Fibroblast of skin of right biceps (primary cell): ENCODE measurements around the gene ZBTB20.
A peak's percentile ranks its signal among the peaks of the same experiment; 100 is the strongest.

Experiments
- DNase-seq: peaks from one replicate; pipeline ENCODE4 v3.0.0-alpha.2; 2013

The ZBTB20 gene

GRCh38 chr3:115018694-115019093 is 128.4 kb downstream of the ZBTB20 start:
- DNase-seq: no peak

DNA sequence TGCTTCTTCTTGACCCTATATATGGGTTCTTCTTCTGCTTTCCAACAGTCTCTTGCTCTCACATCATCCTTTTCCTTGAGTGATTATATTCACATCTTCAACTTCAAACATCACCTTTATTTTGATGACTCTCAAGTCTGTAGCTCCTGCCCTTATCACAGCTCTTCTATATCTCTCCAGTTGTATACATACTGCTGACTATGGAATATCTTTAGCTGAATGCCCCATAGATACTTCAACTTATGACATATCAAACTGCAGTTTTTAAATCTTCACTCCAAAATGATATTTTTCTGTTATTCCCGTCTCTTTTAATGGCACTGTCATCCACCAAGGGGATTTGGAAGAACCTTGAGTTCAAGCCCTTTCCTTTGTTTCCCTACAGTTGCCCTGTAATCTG is 139.1 kb downstream of the ZBTB20 start:
- DNase-seq: no peak

- no peak for DNase-seq
Observed at GRCh38 chr3:115004201-115005140, 142.6 kb downstream of the ZBTB20 start.

GRCh38 chr3:114998971-114999579 is 148.0 kb downstream of the ZBTB20 start:
- DNase-seq: no peak

DNA sequence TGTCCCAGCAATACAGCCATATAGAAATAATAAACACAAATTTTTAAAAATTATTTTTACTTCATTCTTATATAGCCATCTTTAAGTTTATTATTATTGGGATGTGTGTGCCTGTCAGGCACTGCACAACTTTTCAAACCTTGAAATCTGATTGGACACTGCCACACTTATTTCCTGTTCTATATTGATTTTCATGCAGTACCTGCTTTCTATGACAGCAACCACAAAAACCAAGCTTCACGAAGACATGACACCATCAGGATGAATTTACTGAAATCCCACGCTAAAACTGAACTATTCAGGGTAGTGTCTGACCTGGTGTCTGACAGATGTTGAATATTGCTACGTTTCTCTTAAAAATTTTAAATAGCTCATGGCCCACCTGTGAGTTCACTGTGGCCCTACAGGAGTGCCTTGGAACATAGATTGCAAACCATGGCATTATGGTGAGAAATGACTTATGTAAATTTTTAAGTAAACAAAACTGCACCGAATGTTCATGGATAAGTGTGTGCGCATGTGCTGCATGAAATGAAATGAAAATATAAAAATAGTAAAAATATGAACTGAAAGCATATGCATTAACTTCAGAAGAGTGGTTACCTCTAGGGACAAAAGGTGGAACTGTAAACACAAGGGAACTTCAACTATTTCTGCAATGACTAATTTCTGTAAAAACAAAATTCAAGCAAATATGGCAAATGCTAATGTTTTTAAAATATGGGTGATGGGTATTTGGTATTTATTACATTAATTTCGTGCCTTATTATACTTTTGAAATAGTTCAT is 152.3 kb downstream of the ZBTB20 start:
- DNase-seq: no peak

DNA sequence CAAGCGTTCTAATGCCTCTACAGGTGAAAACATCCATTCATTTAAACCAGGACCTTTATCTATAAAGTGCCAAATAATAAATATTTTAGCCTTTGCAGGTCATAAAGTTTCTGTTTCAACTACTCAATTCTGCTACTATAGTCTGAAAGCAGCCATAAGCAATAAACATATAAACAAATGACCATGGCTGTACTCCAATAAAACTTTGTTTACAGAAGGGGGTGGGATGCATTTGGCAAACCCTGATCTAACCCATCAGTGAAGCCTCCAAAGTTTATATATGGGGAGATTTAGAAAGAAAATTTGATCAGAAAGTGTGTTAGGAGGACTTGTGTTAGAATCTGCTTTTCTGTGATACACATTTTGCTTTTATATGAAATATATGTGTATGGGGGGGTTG is 161.3 kb downstream of the ZBTB20 start:
- DNase-seq: no peak

- no peak for DNase-seq
Observed at GRCh38 chr3:114983248-114983647, 163.8 kb downstream of the ZBTB20 start.

- no peak for DNase-seq
Observed at GRCh38 chr3:114974387-114974786, 172.7 kb downstream of the ZBTB20 start.

DNA sequence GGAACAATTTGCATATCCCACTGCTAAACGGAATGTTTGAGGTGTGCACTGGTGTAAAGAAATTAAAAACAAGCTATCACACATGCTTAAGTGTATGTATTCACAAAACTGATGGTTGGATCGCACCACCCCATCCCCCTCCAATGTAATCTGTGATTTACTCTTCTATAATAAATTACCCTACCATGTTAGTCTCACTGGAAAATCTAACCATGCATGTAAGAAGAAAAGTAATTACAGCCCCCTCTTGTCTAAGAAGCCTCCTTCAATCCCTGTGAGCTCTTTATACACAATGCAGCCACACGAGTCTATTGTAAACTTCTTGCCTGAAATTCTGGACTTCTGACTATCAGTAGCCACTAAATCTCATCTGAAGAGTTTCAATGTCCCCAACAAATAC is 173.6 kb downstream of the ZBTB20 start:
- DNase-seq: no peak

GRCh38 chr3:114967168-114967567 is 179.9 kb downstream of the ZBTB20 start:
- DNase-seq: no peak

- no peak for DNase-seq
Observed at GRCh38 chr3:114962189-114962588, 184.9 kb downstream of the ZBTB20 start.

GRCh38 chr3:114958930-114959329 is 188.2 kb downstream of the ZBTB20 start:
- no peak for DNase-seq

DNA sequence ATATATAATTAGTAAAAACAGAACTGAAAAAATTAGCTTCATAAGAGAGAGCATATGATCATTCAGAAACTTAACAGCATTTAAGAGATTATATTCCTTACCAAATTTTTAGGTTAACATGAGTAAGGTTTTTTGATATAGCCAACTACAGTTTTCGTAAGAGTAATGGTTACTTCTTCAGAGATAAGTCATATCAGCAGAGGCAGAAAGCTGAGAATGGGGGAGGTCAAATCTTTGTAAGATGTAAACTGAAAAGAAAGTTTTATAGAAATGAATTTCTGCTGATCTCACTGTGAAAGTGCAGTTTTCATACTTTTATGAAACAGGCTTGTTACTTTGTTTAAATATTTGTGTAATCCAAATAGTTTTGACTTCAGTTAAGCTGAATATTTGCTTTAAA is 193.3 kb downstream of the ZBTB20 start:
- DNase-seq: no peak

GRCh38 chr3:114953215-114953799 is 193.8 kb downstream of the ZBTB20 start:
- DNase-seq: no peak

- no peak for DNase-seq
Observed at GRCh38 chr3:114942773-114943172, 204.3 kb downstream of the ZBTB20 start.

DNA sequence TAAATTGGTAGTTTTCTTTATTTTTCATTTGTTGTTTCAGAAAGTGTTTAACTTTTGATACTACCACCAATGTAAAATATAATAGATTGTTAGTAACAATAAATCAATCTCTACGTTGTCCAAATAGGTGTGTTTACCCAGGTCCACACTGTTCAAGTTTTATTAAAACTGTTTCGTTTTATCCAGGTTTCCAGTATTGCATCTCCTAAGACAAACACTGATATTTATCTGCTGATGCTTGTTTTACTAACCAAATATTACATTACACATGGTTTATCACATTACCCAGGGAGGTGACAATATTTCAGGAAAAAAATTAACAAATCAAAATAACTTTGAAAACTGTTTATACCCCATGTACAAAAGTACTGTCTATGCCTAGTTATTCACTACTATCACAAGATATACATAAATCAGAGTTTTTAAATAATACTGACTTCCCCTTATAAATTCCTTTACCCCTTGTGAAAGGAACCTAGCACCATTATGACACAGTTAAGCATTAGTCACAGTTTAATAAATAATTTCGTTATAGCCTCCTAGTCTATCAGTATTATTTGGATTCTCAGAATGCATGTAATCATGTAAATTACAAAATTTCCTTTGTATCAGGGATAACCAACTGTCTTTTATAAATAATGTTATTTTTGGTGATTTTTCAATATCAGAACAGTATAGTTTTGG is 205.3 kb downstream of the ZBTB20 start:
- no peak for DNase-seq

GRCh38 chr3:114939920-114940319 is 207.2 kb downstream of the ZBTB20 start:
- no peak for DNase-seq

DNA sequence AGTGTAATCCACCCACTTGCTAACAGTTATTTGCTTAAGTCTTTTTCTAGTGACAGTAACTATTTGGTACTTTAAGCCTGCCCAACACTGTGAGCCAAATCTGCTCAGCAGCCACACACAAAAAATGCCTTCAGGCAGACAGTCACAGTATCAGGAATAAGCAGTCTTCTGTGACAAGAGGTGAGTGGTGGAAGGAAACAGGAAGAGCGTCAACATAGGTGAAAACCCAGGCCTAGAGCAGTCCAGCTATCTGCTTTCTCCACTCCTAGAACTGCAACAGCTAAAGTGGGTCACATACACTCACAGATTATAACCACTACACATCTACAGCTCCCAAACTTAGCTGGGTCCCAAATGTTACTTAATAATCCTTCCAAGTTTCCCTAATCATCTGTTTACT is 213.7 kb downstream of the ZBTB20 start:
- no peak for DNase-seq

DNA sequence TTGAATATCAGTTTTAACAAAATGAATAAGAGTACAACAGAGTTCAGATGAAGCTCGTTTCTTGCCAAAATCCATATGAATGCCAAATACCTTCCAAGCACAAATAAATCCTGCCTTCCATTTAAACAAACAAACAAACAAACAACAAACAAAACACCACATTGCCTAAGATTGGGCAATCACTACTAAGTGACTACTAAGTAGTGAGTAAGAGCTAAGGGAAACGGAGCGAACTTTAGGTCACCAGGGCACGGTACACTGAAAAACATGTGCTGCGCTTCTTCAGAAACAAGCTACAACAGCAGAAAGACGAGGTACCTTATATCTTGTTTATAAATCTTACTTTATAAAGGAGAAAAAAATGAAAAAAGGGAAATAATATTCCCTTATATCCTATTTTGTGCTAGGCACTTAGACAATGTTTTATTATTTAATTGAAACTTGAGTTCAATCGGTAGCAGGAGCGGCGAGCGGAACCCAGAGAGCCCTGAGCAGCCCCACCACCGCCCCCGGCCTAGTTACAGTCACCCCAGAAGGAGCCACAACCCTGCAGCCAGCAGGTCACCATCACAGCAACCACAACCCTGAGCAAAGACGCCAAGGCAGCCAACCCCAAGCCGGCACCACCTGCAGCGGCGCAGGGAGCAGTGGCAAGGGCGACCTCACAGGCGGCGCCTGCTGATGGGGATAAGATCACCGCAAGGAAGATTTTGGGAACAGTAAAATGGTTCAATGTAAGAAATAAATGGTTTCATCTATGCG is 216.9 kb downstream of the ZBTB20 start:
- DNase-seq: no peak

DNA sequence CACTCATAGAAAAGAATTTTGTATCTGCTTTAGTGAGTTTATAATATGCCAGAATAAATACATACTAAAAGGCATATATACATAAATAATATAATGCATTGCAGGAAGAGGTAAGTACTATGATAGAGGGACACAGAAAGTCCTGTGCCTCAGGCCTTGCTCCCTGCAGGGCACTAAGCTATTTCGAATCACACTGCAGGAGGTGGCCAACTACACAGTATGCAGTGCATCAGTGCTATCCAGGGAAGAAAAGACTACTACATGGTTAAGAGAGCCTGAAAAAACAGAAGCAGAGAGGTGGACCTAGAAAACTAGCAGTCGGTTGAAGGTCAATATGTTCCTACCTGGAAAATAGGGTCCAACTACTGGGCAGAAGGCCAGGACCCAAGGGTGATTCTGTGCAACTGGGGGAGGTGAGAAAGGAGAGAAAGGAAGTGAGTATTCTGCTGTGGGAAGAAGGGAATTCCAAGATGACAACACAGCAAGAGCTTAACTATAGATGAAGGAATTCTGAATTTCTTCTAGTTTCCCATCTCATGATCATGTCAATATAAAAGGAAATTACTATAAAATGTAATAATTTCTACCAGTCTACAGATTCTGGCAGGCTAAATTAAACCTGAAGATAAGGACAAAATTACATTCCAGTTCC is 218.0 kb downstream of the ZBTB20 start:
- peak; percentile 12 for DNase-seq

GRCh38 chr3:114904633-114905032 is 242.5 kb downstream of the ZBTB20 start:
- no peak for DNase-seq
